Activated T-cell treated with anti-CD3 and anti-CD28 coated beads, Interleukin-2, amount 50 U/mL, for 48 hours (primary cell): ENCODE results near the gene SYNPO2.

Source experiments
- DNase-seq, 2 experiments: peaks; one replicate each; pipeline ENCODE4 v3.0.0-alpha.2; 2020

The SYNPO2 gene

DNA sequence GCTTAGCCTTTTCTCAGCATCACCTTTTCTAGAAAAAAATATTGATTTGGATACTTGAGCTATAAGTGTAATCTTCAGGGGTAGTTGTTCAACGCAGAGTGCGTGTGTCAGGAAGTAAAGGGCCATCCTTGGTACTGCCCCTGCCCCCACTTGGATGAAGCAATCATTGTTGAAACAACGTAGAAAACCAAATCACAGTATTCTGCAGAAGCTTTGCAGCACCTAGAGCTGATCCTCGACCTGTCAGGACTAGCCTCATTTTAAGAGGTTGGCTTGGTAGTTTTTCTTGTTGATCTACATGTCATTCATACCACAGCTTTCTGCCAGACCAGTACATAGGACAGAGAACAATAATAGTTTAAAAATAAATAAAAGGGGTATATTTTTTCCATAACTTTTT lies 181.6 kb downstream of the SYNPO2 start:
- no peak for DNase-seq

- DNase-seq: no peak
These were observed 192.3 kb downstream of the SYNPO2 start for GRCh38 chr4:119080721-119081541.

DNA sequence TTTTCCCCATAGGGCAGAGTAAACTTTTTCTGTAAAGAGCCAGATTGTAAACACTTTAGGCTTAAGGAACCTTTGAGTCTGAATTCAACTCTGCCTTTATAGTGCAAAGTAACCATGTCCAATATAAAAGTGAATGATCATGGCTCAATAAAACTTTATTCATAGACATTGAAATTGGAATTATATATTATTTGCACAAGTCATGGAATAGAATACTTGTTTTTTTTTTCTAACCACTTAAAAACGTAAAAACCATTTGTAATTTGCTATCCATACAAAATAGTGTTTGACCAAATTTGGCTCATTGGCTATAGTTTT lies 192.8 kb downstream of the SYNPO2 start:
- DNase-seq: no peak

- no peak for DNase-seq
These were observed 193.3 kb downstream of the SYNPO2 start for GRCh38 chr4:119081943-119082342.

- no peak for DNase-seq
These were observed 194.0 kb downstream of the SYNPO2 start for GRCh38 chr4:119082661-119083060.

GRCh38 chr4:119084513-119084912 lies 195.9 kb downstream of the SYNPO2 start:
- DNase-seq: no peak

- no peak for DNase-seq
These were observed 198.5 kb downstream of the SYNPO2 start for GRCh38 chr4:119087121-119087520.

- no peak for DNase-seq
These were observed 199.0 kb downstream of the SYNPO2 start for GRCh38 chr4:119087656-119088055.

GRCh38 chr4:119093042-119093827 lies 204.6 kb downstream of the SYNPO2 start:
- DNase-seq: no peak

GRCh38 chr4:119097282-119097900 lies 208.7 kb downstream of the SYNPO2 start:
- DNase-seq: no peak

GRCh38 chr4:119098306-119098705 lies 209.7 kb downstream of the SYNPO2 start:
- no peak for DNase-seq

DNA sequence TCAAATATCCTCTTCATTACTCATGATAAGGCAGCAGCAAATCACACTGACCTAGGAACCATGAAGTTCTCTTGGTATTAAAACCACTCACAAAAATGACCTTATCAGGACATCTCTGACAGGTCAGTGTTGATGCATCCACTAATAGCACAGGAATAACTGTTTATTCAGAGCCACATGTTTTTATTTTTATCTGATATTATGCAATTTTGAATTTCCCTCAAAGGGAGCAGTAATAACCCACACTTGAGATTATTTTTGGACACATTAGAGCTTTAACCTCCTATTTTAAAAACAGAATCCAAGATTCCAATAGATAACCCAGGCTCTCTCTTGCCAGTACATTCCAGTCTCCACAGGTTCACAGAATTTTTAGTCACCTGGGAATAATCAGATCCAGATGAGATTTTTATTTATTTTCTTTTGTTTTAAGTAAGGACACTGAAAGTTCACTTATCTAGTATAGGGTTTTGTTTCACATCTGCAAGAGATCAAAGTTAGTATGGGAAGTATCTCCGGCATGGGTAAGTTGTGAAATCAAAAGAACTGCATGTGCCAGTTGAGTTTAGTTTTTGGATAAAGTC lies 210.7 kb downstream of the SYNPO2 start:
- DNase-seq: no peak

DNA sequence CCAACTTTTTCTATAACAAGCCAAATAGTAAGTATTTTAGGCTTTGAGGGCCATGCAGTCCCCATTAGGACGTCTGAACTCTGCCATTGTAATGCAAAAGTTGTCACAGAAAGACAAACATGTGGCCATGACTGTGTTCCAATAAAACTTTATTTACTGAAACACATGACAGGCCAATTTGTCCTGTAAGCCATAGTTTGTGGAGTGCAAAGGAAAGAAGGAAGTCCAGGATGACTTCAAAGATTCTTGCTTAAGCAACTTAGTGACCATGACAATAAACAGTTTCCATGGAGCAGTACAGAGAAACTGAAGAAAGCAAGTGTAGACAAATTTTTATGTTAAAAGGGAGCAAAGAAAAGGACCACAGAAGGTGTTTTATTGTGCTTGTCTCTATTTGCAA lies 212.0 kb downstream of the SYNPO2 start:
- DNase-seq: no peak

DNA sequence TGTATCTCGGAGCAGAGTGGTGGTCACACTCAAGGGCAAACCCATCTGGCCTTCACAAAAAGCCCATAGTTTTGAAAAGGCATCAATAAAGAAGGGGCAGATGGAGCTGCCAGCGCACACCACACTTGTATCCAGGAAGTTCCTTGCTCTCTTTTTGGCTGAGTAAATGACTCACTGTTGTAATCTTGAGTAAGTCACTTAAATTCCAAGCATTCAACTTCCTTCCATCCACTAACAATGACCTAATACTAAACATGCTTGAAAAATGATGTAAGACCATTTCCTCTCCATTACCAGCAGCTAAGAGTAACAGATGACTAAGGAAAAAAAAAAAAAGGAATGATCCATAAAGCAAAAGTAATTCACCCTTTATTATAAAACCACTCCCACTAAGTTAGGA lies 214.6 kb downstream of the SYNPO2 start:
- DNase-seq: no peak

DNA sequence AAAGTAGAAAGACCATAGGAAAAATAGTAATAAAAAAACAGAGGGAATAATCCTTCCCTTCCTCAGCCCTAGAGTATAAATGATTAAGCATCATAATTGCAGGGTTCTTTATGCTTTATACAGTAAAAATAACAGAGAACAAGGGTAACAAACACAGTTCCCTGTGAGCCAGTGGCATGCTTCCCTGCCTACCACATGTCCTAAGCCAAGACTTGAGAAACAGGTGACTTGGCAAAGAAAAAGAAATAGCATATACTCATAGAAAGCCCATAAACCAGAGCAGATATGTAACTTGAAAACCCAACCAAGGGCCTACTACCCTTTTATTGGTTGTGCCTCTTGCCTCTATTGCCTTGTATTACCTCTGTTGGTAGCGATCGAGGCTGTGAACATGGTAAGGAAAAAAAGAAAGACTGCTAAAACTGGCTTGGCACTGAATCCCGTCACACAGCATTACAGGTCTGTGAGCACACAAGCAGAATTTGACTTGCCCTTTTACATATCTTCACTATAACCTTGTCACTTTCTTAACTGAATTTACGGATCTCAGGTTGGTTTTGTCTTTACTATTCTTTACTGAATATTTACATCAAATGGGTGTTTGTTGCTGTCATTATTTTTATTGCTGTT lies 216.1 kb downstream of the SYNPO2 start:
- DNase-seq: no peak

- DNase-seq: no peak
These were observed 217.0 kb downstream of the SYNPO2 start for GRCh38 chr4:119105605-119106004.

DNA sequence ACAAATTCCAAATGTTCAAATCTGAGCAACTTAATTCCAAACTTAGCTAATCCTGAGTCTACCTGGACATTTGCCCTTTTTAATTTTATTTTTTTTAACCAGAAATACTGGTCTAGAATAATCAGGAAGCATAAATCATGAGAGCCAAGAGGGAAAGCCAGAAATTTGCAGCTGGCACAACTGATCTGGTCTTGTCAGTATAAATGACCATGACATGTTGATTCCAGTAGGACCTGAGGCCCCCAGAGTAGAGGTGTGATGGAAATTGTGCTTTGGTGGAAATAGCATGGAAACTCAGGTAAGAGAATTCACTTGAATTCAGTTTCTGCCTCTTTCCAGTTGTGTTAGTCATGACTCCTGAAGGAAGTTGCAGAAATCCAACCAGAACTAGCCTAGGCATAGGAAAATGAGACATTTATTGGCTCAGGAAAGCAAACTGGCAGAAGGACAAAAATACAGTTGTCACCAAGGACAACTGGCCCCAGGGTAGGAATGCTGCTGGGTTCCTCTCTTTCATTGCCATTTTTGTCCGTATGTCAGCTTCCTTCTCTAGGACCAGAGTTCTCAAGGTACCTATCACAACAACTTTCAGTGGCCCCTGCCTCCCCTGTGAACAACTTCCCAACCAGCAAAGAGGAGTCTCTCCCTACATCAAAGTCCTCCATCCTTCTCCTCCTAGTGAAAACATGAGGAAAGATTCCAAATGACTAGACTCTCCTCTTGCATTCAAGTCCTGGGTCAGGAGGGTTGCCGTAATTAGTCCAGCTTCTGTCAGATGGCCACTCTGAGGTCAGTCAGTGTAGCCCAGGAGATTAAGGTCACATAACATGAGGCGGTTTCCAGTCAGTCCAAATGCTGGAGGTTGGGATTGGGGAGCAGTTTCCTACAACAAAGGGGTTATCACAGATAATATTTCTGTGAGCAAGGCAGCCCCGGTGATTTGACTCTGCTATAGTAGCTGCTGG lies 217.7 kb downstream of the SYNPO2 start:
- DNase-seq: no peak

DNA sequence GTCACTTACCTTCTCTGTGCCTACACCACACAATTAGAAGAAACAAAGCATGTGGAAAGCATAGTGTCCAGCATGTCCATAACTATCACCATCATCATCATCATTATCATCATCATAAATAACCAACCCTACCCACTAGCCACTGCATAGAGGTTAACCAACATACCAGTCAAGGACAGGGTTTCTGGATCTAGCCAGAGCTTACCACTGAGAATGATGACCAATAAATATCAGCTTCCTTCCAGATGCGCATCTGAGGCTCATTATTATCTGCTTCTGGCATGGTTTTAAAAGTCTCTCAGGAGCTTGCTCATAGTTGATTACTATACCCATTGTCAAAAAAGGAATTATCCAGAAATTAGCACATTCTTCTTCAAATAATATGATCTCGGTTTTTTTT lies 221.5 kb downstream of the SYNPO2 start:
- DNase-seq: no peak
